HG03060 (cell line): ENCODE results near the gene C12orf54.
"Not testable (repeated sequence)": the region's sequence is repeated elsewhere in the genome, so short reads cannot be mapped to it uniquely, and the experiment has no call there.

ENCODE experiments used
- ATAC-seq: cut with Tn5 transposase; IDR thresholded peaks from one replicate; pipeline ENCODE4 v1.9.1; 2021; ENCODE audit warnings: low read depth, moderate number of reproducible peaks; ENCODE audit not compliant: unreplicated experiment

The C12orf54 gene

DNA sequence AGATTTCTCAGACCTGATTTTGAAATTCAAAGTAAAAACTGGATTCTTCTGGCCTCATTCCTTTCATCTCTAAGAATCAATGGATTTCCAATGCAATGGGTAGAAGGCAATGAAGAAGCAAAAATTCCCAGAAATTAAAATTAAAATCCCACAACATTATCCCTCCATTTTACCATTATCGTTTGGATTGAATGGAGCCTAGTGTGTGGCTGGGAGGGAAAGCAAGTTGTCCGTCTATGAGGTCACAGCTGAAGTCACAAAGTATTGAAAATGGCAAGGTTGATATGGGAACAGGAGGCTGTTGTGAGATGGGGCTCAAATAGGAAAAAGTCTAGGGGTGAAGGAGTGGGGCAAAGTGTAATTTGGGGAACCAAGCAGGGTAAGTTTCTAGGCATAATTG, at the start of gene C12orf54:
C12orf54 (plus strand) TSS at position 301 of the 400 bp plus-strand sequence. CDS start 799 bp downstream, outside the sequence.
- no peak for ATAC-seq

DNA sequence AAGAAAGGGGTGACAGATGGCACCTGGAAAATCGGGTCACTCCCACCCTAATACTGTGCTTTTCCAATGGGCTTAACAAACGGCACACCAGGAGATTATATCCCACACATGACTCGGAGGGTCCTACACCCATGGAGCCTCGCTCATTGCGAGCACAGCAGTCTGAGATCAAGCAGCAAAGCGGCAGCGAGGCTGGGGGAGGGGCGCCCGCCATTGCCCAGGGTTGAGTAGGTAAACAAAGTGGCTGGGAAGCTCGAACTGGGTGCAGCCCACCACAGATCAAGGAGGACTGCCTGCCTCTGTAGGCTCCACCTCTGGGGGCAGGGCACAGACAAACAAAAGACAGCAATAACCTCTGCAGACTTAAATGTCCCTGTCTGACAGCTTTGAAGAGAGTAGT, 48.3 kb upstream of the C12orf54 start:
- not testable (repeated sequence) for ATAC-seq

DNA sequence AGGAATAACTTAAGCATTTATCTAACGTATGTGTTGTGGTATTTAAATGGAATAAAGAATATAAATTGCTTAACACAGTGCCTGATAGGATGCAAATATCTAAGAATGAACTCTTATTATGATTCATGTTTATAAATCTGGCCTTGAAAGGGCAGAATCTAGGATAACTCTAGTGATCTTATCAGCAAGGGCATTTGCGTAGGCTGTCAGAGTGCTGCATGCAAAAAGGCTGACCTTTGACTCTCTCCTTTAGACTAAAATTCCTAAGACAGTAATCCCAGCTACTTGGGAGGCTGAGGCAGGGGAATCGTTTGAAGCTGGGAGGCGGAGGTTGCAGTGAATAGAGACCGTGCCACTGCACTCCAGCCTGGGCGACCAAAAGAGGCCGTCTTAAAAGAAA, 41.2 kb upstream of the C12orf54 start:
- no peak for ATAC-seq

DNA sequence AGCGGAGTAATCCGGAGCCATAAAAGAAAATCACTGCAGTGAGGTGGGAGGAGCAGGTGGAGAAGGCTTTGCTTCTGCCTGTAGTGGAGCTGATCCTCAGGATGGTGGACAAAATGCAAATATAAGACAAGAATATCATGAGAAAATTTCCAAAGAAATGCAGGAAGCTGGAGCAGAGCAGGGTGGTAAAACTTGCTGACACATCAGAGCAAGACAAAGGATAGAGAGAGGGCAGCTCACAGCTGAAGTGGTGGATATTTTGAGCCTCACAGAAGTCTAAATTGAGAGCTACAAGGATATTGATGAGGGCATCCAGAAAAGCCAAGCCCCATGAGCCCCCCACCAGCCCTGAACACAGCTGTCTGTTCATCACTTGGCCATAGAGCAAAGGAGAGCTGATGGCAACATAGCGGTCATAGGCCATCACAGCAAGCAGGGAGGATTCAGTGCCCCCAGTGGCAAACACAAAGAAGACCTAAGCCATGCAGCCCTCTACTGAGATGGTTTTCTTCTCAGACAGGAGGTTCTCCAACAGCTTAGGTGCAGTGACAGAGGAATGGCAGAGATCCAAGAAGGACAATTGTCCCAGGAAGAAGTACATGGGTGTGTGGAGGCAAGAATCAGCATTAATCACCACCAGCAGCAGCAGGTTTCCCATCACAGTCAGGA, 40.0 kb upstream of the C12orf54 start:
- no peak for ATAC-seq

DNA sequence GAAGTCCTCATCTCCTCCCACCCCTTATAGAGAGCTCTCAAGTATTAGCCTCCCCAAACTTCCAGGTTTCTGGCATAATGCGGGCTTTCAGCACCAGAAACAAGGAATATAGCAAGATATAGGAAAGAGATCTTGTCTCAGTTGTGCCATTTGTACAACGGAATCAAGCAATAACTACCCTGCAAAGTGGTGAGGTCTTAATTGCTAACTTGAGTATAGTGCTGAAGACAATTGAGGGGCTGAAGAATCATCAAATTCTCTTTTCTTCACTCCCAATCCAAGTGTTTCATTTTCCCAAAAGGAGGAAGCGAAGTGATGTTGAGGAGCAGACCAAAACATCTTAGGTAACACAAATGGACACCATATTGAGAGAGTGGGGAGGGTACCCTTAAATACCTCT, 36.8 kb upstream of the C12orf54 start:
- ATAC-seq, result no peak

DNA sequence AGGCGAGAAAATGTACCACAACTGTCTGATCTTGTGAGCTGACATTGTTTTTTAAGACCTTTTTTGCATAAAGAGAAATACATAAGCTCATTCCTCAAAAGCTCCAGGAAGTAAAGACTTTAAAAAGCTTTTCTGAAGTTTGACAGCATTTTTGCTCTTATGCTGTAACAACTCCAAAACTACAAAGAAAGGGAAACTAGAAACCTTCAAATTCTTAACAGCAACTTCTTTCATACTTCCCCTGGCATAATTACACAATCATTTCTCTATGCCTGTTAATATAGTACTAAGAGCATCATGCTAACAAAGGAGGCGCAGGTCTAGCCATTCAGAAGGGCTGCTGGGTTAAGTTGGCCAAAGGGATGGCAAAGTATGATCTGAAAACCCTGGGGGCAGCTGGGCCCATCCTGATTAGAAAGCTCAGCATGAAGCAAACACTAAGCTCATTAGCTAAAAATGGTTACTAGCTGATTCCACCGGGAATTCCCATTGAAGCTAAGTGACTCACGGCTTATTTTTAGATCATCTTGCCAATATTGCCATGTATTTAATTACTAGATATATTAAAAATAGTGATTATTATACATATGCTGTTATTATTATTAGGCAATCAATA, 36.0 kb upstream of the C12orf54 start:
- no peak for ATAC-seq

DNA sequence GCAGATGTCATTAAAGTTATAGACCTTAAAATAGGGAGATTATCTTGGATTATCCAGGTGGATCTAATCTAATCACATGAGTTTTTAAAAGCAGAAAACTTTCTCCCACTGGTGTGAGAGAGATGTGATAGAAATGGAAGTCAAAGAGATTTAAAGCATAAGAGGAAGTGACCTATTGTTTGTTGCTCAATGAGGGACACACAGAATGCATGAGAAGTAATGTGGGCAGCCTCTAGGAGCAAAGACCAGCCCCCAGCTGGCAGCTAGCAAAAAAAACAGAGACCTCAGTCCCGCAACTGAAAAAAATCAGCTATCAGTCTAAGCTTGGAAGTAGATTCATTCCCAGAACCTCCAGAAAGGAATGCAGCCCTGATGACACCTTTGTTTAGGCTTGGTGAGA, 34.5 kb upstream of the C12orf54 start:
- ATAC-seq, result no peak

DNA sequence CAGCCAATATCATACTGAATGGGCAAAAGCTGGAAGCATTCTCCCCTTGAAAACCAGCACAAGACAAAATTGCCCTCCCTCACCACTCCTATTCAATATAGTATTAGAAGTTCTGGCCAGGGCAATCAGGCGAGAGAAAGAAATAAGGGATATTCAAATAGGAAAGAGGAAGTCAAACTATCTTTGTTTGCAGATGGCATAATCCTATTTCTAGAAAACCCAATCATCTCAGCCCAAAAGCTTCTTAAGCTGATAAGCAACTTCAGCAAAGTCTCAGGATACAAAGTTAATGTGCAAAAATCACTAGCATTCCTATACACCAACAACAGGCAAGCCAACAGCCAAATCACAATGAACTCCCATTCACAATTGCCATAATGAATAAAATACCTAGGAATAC, 30.9 kb upstream of the C12orf54 start:
- ATAC-seq, result no peak

DNA sequence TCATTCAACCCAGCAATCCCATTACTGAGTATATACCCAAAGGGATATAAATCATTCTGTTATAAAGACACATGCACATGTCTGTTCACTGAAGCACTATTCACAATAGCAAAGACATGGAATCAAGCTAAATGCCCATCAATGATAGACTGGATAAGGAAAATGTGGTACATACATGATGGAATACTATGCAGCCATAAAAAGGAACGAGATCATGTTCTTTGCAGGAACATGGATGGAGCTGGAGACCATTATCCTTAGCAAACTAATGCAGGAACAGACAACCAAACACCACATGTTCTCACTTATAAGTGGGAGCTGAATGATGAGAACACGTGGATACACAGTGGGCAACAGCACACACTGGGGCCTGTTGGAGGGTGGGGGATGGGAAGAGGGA, 29.3 kb upstream of the C12orf54 start:
- not testable (repeated sequence) for ATAC-seq

DNA sequence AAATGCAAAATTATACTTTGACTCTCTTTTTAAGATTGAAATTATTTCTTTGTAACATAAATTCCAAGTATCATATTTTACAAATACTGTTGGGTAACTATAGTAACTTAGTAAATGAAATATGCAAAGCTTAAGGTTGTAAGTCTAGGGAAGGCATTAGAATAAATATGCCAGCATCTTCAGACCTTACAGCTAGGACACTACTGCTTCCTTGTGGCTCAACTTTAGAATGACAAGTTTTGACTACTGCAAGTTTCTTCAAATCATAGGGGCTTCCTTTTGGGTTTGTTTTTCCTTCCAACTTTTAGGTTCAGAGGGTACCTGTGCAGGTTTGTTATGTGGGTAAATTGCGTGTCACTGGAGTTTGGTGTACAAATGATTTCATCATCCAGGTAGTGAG, 27.6 kb upstream of the C12orf54 start:
- no peak for ATAC-seq

DNA sequence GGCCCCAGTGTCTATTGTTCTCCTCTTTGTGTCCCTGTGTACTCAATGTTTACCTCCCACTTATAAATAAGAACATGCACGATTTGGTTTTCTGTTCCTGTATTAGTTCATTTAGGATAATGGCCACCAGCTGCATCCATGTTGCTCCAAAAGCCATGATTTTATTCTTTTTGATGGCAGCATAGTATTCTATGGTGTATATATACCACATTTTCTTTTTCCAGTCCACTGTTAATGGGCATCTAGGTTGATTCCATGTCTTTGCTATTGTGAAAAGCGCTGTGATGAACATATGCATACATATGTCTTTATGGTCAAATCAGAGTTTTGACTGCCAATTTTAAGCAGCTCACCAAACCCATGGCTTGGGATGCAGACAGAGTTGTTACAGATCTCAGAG, 27.2 kb upstream of the C12orf54 start:
- no peak for ATAC-seq

DNA sequence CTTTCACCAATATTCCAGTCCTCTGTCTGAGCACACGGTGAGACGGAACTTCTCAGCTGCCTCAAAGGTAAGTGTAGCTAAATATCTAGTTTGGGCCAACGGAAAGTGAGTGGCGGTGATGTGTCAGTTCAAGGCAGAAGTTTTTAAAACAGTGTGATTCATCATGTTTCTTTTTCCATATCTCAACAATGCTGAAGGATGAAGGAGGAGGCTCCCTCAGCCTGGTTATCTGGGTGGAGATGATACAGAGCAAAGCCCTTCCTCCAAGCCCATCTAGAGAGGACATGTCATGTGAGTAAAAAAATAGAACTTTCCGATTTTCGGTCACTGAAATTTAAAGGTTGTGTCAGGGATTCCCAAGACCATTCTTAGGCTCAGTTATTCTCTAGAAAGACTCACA, 23.0 kb upstream of the C12orf54 start:
- no peak for ATAC-seq

DNA sequence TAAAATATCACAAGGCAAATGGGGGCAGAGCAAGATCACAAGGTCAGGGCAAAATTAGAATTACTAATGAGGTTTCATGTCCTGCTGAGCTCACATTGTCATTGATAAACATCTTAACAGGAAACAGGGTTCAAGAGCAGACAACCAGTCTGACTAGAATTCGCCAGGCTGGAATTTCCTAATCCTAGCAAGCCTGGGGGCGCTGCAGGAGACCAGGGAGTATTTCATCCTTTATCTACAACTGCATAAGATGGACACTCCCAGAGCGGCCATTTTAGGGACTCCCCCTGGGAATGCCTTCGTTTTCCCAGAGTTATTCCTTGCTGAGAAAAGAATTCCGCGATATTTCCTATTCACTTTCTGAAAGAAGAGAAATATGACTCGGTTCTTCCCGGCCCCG, 13.3 kb upstream of the C12orf54 start:
- ATAC-seq, result not testable (repeated sequence)

DNA sequence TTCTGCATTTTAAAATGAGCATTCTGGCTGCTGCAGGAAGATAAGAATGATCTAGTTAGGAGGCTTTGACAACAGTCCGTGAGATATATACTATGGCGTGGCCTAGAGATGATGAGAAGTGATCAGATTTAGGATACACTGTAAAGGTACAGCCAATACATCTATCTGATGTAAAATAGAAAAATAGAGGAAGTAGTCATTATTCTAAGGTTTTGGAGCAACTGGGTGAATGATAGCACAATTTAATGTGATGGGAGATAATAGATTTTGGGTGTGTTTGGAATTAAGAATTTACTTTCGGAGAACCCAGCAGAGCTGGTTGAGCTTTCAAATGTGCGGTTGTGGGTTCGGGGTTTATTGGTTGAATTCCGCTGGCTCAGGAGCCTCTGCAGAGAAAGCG, 10.0 kb upstream of the C12orf54 start, which contains the start of gene ANP32D:
ANP32D (plus strand) TSS at position 301 of the 400 bp plus-strand sequence. CDS start 106 bp downstream, outside the sequence.
- no peak for ATAC-seq

DNA sequence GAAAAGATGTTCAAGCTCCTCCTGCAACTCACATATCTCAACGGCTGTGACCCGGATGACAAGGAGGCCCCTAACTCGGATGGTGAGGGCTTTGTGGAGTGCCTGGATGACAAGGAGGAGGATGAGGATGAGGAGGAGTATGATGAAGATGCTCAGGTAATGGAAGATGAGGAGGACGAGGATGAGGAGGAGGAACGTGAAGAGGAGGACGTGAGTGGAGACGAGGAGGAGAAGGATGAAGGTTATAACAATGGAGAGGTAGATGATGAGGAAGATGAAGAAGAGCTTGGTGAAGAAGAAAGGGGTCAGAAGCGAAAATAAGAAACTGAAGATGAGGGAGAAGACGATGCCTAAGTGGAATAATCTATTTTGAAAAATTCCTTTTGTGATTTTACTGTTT, 9.2 kb upstream of the C12orf54 start:
- ATAC-seq, result no peak

DNA sequence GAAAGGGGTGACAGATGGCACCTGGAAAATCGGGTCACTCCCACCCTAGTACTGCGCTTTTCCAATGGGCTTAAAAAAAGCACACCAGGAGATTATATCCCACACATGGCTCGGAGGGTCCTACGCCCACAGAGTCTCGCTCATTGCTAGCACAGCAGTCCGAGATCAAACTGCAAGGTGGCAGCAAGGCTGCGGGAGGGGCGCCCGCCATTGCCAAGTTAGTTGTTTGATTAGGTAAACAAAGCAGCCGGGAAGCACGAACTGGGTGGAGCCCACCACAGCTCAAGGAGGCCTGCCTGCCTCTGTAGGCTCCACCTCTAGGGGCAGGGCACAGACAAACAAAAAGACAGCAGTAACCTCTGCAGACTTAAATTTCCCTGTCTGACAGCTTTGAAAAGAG, 7.8 kb upstream of the C12orf54 start:
- ATAC-seq, result not testable (repeated sequence)

DNA sequence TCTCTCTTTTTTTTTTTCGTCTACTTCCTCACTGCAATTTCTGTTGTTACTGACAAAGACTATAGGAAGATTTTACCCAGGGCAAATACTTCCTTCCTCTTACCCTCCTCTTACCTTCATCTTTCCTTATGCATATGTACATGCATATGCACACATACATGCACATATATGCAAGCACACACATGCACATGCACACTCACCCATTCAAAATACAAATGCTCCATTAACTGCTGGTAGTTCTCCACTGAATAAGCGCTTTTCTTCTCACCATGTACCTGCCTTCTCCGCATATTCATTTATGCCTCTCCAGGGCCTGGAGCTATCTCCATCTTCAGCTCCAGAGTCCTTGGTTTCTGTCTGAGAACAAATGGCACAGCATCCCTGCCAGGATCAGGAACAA, 632 bp downstream of the C12orf54 start:
- no peak for ATAC-seq

DNA sequence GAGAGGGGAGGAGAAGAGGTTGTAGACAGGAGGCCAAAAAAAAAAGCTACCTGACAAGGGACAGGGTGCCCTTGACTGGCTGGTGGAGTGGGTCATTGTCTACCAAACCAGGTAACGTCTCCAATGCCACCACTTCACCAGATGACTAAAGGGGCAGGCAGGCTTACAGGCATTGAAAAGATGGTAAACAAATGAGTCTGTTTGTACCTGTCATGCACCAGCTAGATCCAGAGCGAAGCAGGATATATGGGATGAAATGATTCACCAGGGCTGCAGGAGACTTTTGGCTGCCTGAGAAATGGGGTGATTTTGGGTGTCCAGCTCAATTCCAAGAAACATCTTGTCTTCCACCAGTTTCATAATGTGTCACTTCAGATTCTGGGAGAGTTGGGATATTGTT, 4.0 kb downstream of the C12orf54 start:
- no peak for ATAC-seq

DNA sequence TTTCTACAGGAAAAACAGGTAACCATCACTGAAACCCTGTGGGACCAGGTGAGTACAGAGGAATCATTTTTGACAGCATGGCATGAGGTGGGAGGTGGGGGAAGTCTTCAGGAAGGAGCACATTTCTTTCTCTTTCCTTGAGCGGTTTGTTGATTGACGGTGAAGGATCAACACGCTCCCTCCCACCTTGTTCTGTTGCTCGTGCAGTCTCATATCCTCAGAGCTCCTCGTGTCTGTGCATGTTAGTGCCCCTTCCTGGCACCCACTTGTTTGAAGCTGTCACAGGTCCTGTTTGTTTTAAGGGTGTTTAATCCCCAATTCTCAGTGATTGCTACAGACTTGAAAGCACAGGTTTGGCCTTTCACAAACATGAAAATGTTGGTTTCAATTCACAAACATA, 4.4 kb downstream of the C12orf54 start:
- ATAC-seq, result no peak

DNA sequence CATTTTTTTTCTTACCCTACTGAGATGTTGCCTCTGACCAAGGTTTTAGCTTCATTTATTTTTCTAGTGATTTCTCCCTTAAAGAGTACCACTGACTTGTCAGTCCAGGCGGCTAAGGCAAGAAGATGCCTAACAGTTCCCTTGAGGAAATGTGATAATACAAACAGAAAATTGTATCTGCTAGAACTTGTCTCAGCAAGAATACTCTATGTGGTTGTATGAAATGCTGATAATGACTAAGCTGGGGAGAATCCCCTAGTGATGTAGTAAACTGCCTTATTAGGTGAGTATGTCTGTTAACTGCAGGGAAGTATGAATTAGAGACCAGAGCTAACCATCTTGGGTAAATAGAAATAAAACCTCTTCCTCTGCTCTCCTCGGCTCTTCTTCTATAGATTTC, 6.7 kb downstream of the C12orf54 start:
- ATAC-seq, result peak; percentile 98

DNA sequence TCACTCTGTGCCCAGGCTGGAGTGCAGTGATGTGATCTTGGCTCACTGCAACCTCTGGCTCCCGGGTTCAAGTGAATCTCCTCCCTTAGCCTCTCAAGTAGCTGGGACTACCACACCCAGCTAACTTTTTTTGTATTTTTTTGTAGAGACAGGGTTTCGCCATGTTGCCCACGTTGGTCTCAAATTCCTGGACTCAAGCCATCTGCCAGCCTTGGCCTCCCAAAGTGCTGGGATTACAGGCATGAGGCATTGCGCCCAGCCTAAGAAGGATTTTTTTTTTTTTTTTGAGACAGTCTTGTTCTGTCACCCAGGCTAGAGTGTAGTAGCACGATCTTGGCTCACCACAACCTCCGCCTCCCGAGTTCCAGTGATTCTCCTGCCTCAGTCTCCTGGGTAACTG, 7.2 kb downstream of the C12orf54 start:
- not testable (repeated sequence) for ATAC-seq

DNA sequence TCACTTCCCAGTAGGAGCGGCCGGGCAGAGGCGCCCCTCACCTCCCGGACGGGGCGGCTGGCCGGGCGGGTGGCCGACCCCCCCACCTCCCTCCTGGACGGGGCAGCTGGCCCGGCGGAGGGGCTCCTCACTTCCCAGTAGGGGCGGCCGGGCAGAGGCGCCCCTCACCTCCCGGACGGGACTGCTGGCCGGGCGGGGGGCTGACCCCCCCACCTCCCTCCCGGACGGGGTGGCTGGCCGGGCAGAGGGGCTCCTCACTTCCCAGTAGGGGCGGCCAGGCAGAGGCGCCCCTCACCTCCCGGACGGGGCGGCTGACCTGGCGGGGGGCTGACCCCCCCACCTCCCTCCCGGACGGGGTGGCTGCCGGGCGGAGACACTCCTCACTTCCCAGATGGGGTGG, 18.0 kb downstream of the C12orf54 start:
- not testable (repeated sequence) for ATAC-seq
